ENCODE results near the gene GAGE12J.
"Not testable (repeated sequence)": the region's sequence is repeated elsewhere in the genome, so short reads cannot be mapped to it uniquely, and the experiment has no call there.

The GAGE12J gene, protein sequence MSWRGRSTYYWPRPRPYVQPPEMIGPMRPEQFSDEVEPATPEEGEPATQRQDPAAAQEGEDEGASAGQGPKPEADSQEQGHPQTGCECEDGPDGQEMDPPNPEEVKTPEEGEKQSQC

DNA sequence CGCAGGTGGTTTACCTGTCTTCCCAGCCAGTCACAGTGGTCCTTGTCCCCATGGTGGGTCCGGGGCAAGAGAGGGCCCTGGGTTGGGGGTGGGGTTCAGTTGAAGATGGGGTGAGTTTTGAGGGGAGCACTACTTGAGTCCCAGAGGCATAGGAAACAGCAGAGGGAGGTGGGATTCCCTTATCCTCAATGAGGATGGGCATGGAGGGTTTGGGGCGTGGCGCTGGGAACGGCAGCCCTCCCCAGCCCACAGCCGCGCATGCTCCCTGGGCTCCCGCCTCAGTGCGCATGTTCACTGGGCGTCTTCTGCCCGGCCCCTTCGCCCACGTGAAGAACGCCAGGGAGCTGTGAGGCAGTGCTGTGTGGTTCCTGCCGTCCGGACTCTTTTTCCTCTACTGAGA is at the start of gene GAGE12J:
GAGE12J (plus strand) TSS at position 301 of the 400 bp plus-strand sequence. CDS start 1,157 bp downstream, outside the sequence.
- DNase-seq; intact Hi-C loops (cut with DNase I): not testable (repeated sequence)

DNA sequence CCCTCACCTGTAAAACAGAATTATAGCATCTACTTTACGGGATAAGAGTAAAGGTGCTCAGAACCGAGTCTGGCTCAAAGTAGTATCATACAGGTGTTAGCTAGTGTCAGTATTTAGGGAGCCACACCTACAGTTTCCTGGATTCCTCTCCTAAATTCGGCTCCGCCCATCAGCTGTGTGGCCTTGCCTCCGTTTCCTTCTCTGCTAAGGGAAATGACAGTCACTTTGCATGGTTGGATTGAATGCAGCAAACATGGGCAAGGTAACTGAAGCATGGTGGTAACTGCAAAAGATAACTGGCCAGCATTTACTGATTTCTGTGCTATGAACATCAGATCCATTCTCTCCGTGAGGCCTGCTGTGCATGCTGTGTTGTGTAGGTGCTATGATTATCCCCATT is 49.4 kb upstream of the GAGE12J start:
- intact Hi-C loops (cut with DNase I): no loop called here
- peak in 6 of 42 donors; percentile 11 to 49 (median 22) for DNase-seq

DNA sequence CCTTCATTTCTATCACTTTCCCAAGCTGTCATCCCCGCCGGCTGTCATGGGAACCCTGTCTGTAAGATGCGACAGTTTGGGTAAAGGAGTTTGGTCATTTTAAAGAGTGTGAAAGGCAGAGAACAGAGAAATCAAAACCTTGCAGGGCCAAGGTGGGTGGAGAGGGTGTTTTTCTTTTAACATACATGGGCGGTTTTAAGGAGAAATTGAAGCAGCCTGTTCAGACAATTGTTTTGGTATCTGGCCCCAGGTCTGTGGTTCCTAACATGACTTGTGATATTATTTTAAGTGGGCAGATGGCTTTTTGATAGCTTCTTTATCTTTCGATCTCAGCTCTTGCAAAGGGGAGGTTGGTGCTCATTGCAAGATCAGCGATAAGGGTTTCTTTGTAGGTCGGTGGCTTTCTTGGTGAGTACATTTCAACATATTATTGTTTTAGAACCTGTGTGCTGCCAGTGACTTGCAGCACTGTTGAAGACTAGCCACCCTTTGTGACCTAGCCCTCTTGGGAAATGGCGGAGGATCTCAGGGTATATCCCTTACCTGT is 48.6 kb upstream of the GAGE12J start:
- DNase-seq: peak in 3 of 42 donors; percentile 9 to 24 (median 17)
- intact Hi-C loops (cut with DNase I): no loop called here

DNA sequence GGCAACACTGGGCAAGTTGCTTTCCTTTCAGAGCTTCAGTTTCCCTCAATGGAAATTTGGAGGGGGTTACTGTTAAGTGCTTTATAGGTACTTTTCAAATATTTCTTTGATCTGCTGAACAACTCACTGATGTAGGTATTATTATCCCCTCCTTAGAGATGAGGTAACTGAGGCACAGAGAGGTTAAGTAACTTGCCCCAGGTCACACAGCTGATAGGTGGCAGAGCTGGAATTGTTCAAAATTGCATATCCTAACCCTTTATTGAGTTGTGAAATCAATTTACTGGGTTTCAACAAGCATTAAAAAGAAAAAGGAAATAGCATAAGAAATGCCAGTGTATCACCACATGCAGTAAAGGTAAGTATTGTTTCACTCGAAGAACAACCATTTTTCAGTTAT is 45.6 kb upstream of the GAGE12J start:
- DNase-seq: no peak
- intact Hi-C loops (cut with DNase I): no loop called here

DNA sequence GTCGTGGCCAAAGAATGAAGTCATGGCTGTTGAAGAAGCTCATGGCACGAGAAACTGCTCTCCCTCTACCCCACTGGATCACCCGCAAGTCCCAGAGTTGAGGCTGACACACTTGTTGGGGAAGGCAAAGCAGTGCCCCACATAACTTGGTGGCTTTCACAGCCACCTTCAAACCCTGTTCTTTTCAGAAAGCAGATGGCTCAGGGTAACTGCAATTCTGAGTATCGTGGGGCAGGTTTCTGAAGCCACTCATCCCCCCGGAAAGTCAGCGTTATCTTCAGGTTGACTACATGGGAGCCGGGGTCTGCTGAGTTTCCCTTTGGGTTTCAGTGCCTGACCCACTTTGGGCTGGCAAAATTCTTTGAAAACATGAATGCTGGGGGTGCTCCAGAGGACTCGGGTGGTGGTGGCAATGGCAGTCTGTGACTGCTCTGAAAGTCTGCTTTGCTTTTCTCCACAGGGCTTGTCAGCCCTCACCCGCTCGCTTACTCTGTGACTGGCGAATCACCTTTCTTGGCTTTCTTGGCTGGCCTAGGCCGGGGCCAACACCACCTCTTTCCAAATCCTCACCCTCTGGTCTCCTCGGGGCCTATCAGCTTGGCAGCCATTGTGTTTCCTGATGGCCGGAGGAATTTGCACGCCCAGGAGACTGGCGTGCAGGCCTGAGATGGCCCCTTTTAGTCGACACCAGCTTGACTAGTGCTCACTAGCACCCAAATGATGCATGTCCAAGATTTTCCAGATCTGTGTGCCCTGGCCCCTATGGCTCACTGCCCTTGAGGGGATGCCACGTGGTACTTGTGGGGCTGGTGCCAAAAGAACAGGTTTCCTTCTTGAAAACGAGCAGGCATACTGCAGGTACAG is 44.9 kb upstream of the GAGE12J start:
- DNase-seq: peak in 3 of 42 donors; percentile 20 to 33 (median 24)
- intact Hi-C loops (cut with DNase I): no loop called here

DNA sequence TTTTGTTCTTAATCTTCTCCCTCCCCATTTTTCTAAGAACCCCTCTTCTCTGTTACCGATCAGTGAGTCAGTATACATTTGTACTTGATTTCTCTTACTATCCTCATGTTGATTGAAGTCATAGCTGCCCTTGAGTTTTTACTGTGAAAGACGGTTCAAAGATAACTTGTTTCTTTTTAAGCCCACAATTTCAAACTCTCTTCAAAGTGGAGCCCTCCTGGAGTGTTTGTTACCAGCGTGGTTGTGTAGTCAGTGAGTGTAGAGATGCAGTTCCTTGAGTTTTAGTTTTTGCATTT is 44.4 kb upstream of the GAGE12J start:
- no peak for DNase-seq
- intact Hi-C loops (cut with DNase I): no loop called here

DNA sequence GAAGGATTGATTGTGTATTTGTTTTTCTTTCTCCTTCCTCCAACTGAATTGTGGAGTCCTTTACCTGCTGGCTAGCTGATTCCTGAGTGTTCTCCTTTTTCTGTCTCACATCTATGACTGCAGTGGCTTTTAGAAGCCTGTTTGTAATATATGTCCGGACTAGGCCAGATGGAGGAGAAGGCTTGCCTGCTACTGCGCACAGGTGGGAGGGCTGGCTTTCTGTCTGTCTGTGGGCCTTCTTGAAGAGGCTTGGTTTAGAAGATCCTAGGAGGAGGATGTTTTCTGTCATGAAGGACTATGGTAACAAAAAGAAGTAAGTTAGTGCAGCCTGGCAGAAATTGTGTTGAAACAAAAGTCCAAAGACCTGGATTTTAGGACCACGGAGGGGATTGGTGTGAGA is 43.8 kb upstream of the GAGE12J start:
- intact Hi-C loops (cut with DNase I): no loop called here
- DNase-seq: peak in 1 of 42 donors; percentile 12

DNA sequence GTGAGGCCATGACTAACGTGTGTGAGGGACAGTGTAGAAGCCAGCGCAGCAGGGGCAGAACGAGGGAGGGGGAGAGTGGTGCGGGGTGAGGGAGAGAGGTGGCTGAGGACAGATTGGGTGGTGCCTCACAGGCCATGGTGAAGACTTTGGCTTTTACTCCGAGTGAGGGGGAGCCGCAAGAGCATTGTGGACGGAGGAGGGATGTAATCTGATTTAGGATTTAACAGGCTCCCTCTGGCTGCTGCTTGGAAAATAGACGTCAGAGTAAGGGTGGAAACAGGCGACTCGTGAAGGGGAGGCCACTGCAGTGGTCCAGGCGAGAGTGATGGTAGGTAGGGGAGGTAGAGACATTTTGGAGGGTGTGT is 39.2 kb upstream of the GAGE12J start:
- DNase-seq: peak in 10 of 42 donors; percentile 16 to 55 (median 31)
- intact Hi-C loops (cut with DNase I): no loop called here

DNA sequence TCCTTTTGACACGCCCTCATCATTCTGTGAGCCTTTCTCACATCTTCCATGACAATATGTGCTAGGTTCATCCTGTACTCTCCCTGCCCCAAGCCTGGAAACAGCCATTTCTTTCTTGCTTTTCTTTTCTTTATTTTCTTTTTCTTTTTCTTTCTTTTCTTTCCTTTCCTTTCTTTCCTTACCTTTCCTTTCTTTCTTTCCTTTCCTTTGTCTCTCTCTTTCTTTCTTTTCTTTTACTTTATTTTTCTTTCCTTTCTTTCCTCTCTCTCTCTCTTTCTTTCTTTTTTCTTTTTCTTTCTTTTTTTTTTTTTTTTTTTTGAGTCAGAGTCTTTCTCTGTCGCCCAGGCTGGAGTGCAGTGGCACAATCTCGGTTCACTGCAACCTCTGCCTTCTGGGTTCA is 37.6 kb upstream of the GAGE12J start:
- no peak for DNase-seq
- intact Hi-C loops (cut with DNase I): no loop called here

DNA sequence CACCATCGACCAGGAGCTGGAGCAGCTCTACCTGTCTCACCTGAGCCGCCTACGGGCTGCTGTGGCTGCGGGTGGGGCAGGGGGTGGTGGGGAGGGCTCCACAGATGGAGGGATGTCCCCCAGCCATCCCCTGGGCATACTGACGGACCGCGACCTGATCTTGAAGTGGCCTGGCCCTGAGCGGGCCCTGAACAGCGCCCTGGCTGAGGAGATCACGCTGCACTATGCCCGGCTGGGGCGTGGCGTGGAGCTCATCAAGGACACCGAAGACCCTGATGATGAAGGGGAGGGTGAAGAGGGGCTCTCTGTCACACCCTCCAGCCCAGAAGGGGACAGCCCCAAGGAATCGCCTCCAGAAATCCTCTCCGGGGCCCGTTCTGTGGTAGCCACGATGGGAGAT is 35.7 kb upstream of the GAGE12J start:
- intact Hi-C loops (cut with DNase I): no loop called here

DNA sequence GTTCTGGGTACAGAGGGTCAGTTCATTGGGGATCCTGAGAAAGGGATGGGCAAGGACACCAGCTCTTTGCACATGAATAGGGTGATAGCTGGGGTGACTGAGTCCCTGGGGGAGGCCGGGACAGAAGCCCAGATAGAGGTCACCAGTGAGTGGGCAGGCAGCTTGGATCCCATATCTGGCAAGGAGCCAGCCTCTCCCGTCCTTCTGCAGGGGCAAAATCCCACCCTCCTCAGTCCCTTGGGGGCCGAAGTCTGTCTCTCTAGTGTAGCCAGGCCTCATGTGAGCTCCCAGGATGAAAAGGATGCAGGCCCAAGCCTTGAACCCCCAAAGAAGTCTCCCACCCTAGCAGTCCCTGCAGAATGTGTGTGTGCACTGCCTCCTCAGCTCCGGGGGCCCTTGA is 35.3 kb upstream of the GAGE12J start:
- intact Hi-C loops (cut with DNase I): no loop called here
- DNase-seq: peak in 1 of 42 donors; percentile 30

More for the DNA sequence above, 35.7 kb upstream of the GAGE12J start:
- peak in 1 of 42 donors; percentile 20 for DNase-seq

DNA sequence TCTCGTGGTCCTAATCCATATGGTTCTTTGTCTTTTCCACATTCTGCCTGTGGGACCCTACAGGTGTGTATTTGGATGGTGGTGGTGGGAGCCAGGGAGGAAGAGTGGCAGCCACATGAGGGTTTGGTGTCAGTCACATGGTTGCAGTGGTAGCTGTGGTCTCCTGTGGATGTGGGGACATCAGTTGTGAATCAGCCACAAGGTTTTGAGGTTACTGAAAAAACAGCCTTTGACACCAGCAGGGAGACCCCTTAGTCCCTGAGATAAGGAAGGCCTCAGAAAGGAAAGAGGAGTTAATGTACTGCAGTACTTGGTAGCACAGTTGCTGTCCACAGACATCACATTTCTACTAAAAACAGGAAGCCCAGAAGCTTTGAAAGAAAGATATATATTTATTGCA is 34.2 kb upstream of the GAGE12J start:
- no peak for DNase-seq
- intact Hi-C loops (cut with DNase I): no loop called here

DNA sequence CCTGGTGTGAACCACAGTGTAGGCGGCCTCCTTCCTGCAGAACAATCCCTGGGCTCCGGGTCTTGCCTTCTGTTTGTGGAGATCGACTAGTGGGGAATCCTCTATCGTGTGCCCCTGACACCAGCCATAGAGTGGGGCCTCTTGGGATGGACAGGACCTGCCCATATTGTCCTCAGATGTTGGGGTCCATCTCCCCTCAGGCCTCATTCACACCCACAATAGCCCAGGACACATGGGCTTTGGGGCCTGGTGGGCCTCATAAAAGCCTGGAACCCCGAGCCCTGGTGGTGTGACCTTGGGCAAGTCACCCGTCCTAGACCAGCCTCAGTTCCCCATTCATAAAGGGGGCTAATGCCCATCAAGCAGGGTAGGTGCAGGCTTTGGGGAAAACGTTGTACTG is 31.6 kb upstream of the GAGE12J start:
- intact Hi-C loops (cut with DNase I): no loop called here
- DNase-seq: no peak

DNA sequence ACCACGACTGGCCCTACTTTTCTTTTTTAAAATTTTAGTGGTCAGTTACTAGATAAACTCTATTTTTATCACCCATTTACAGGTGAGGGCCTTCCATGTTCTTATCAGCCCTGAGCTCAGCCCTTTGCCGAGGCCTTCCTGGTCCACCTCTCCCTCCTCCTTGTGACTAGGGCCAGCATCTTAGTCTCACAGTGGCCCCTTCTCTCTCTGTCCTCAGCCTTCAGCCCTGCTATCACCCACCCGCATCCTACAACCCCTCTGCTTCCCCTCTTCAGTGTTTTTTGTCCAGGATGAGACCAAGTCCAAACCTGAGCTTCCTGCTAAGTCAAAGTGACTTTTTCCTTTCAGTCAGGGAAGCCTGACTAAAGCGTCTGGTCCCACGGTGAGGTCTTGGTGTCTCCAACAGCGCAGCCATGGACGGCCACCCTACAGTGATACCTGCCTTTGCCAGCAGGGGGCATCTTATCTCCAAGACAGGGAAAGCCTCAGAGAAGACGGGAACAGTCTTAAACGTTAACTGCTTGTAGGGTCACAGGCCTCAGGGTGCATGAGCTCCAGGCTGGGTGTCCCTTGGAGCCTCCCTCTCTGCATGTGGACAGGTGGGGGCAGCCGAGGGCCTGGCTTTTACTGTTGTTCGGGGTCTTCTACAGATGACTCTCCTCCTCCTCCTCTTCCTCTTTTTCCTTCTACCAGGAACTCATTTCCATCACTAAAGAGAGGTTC is 30.1 kb upstream of the GAGE12J start:
- DNase-seq: peak in 36 of 42 donors; percentile 16 to 79 (median 54)

DNA sequence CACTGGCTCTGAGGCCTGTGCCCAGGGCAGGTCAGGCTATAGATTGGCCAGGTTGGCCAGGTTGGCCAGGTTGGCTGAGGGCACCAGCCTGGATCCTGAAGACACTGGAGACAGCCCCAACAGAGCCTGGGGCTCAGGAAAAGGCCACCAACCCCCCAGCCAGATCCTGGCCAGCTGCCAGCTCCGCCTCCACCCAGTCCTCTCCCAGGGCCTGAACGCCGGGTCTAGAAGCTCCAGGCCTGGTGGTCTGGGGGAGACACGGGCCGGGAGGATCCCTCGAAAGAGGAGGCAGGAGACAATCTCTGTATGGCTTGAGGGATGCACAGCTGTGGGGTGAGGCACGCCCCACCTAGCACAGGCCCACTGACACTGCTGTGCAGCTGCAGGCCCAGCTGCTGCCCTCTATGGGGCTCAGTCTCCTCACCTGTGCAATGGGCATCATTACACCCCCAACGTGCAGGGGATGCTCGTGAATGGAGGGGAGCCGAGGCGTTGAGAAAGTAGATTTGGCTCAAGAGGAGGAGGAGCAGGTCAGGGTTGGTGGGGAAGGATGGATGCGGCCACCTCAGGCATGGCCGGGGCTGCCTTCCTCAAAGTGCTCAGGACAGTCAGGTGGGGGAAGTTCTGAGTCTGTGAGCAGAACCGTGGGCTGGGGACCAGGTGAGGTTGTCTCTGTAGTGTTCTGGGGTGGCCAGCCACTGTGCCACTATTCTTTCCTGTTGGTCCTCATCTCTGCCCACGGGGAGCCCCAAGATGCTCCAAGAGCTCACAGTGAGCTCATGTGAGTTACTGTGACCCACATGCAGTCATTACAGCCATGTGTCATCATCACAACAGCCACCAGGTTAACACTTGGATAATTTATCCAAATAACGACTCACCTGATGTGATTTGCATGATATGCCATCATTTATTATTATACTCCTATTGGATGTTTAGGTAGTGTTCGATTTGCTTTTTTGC is 29.2 kb upstream of the GAGE12J start:
- DNase-seq: no peak
- intact Hi-C loops (cut with DNase I): no loop called here

More for the DNA sequence above, 30.1 kb upstream of the GAGE12J start:
- intact Hi-C loops (cut with DNase I): no loop called here

DNA sequence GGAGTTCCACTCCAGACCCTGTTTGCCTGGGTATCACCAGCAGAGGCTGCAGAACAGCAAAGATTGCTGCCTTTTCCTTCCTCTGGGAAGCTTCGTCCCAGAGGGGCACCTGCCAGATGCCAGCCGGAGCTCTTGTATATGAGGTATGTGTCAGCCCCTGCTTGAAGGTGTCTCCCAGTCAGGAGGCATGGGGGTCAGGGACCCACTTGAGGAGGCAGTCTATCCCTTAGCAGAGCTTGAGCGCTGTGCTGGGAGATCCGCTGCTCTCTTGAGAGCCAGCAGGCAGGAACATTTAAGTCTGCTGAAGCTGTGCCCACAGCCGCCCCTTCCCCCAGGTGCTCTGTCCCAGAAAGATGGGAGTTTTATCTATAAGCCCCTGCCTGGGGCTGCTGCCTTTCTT is 22.5 kb upstream of the GAGE12J start:
- intact Hi-C loops (cut with DNase I); DNase-seq: not testable (repeated sequence)

DNA sequence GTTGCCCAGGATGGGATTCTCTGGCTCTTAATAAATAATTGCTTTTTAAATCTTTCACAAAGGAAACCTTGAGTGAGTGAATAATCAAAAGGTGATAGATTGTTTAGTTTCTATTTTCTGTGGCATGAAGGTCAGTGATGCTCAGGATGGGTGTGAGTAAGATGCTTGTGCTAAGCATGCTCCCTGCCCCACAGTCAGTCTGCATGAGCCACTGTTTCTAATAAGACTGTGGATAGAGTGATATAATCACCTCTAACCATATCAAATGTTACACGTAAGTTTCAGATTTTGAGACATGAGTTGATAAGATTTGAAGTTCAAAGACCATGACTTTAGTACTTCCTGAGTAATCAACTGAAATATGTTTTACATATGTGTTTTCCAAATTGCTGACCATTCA is 21.1 kb upstream of the GAGE12J start:
- intact Hi-C loops (cut with DNase I): no loop called here
- DNase-seq: no peak

DNA sequence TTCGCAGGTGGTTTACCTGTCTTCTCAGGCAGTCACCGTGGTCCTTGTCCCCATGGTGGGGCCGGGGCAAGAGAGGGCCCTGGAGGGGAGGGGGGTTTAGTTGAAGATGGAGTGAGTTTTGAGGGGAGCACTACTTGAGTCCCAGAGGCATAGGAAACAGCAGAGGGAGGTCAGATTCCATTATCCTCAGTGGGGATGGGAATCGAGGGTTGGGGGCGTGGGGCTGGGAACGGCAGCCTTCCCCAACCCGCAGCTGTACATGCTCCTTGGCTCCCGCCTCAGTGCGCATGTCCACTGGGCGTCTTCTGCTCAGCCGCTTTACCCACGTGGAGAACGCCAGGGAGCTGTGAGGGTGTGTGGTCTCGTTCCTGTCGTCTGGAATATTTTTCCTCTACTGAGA is 18.5 kb upstream of the GAGE12J start, which contains the start of gene GAGE10:
GAGE10 (plus strand) TSS at position 301 of the 400 bp plus-strand sequence. CDS start 1,214 bp downstream, outside the sequence.
- DNase-seq: no peak
- intact Hi-C loops (cut with DNase I): no loop called here

DNA sequence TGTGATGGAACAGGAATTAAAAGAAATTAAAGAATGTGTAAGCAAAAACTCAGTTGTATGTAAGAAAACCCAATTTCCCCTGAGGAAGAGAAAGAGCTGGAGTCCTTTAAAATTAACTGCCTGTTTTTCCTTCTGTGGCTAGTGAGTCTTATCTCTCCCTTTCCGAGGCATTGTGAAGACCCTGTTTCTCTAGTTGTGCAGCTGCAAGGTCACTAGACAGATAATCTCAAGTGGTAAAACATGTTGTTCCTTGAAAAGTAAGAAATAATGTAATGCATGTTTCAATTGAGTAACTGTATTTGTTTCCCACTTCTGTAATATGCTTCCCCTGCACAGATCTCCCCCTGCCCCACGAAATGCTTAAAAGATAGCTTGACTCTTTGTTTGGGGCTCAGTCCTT is 14.1 kb upstream of the GAGE12J start:
- intact Hi-C loops (cut with DNase I); DNase-seq: not testable (repeated sequence)
